Measurements from ENCODE around the gene KIF15.

DNA sequence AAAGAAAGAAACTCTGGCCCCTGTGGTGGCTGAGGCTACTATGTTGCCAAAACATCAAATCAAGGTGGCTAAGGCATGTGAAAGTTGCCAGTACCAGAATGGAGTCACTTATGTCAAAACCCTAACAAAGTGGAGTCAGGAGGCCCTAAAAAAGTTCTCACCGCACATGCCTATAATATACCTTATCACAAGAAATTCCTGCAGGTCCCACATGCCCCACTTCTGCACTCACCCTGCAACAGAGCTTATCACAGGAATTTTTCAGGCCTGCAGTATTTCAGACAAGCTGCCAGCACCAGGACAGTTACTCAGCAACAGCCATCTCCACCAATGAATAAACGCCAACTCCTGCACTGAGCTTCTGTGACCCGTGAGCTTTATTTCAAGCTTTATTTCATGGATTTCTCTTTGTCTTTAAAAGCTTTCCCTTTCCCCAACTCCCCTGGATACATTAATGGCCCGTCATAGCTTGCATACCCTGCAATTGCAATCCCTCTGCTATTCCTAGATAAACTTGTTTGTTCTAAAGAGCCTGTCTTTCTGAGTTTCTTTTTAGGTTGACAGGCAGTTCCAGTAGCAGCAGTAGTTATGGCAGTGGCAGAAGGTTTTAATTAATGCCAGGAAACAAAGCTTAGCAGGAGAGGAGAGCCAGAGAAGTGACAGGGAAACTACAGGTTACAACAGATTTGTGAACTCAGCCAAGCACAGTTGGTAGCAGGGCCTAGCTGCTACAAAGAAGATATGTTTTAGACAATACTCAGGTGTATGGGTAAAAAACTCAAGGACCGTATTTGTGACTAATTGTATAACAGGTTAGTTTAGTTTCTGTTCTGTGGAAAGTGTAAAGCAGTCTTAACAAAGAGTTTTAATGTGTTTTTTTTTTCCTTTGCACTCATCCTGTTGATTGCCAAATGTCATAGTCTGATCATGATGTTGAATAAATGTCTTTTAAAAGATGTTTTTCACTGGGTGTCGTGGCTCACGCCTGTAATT is 84.2 kb downstream of the KIF15 start:
- TF ChIP-seq, protein P1, sequence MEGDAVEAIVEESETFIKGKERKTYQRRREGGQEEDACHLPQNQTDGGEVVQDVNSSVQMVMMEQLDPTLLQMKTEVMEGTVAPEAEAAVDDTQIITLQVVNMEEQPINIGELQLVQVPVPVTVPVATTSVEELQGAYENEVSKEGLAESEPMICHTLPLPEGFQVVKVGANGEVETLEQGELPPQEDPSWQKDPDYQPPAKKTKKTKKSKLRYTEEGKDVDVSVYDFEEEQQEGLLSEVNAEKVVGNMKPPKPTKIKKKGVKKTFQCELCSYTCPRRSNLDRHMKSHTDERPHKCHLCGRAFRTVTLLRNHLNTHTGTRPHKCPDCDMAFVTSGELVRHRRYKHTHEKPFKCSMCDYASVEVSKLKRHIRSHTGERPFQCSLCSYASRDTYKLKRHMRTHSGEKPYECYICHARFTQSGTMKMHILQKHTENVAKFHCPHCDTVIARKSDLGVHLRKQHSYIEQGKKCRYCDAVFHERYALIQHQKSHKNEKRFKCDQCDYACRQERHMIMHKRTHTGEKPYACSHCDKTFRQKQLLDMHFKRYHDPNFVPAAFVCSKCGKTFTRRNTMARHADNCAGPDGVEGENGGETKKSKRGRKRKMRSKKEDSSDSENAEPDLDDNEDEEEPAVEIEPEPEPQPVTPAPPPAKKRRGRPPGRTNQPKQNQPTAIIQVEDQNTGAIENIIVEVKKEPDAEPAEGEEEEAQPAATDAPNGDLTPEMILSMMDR (conservative IDR thresholded peaks at IDR 0.05; ENCODE audit: low read depth, low read length), result no peak
- no peak for TF ChIP-seq EZH2 (IDR thresholded peaks at IDR 0.05; ENCODE audit: borderline replicate concordance, low read depth, low read length, poor library complexity, severe bottlenecking)

Measured in A673 (cell line).